Lower leg skin (tissue), 4 donors: ENCODE results near the gene NPAS3. TPM values are rescaled to one million over a fixed set of nuclear protein-coding genes. Genes with fewer than 3 reads are reported as not detected.

Experiments
- DNase-seq, 2 donors: peaks; one replicate each; pipeline ENCODE4 v3.0.0-alpha.2; 2019; ENCODE audit warnings: low spot score in 2 of 2
- H3K4me3 ChIP-seq: fragments of 200-600 bp; sonication (generic); 2 replicates; pipeline ENCODE4 v1.5.1; 2017; ENCODE audit warnings: mild to moderate bottlenecking, low read depth; ENCODE audit not compliant: poor library complexity, severe bottlenecking
- CTCF ChIP-seq, 3 donors: fragments of 450-650 bp; IDR thresholded peaks; one replicate each; pipeline ENCODE4 v1.5.1; 2016; ENCODE audit warnings: antibody characterized with exemption in 3 of 3, mild to moderate bottlenecking in 3 of 3, moderate library complexity in 2 of 3
- POLR2A ChIP-seq, 2 donors: fragments of 450-650 bp; IDR thresholded peaks; one replicate each; pipeline ENCODE4 v1.6.1; 2016 to 2017; ENCODE audit warnings: antibody characterized with exemption in 2 of 2, mild to moderate bottlenecking in 1 of 2, moderate library complexity in 1 of 2
- WGBS, 2 donors: methylation state at CpG; one replicate each; pipeline ENCODE4 v1.1.5; 2018; 5-methylcytosine and 5-hydroxymethylcytosine counted together
- intact Hi-C: fragments of 100-400 bp; cut with DNase I; formaldehyde crosslinking; loops from one replicate; pipeline ENCODE4 v1.15.0; 2023; ENCODE audit warnings: low total_unique reads
- total RNA-seq, 4 donors: library from RNA; depleted of rRNA; stranded (reverse); fragments of >200 nt; gene quantifications; one replicate each; pipeline ENCODE4 v1.1.0, GENCODE V29; 2016

The NPAS3 gene
- total RNA-seq, 4 donors from 2014 or later, result 0.25 to 0.29 TPM; not detected in 2

DNA sequence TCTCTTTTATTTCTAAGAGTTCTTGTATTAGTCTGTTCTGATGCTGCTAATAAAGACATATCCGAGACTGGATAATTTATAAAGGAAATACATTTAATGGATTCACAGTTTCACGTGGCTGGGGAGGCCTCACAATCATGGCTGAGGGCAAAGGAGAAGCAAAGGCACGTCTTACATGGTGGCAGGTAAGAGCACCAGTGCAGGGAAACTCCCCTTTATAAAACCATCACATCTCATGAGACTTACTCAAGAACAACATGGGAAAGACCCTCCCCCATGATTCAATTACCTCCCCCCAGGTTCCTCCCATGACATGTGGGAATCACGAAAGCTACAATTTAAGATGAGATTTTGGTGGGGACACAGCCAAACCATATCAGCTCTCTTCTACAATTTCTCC is 503.0 kb downstream of the NPAS3 start:
- intact Hi-C loops, result no loop called here
- DNase-seq, result no peak
- WGBS, 2 donors, result 92 to 93% methylated on average over 4 of the region's 4 CpGs

GRCh38 chr14:33444136-33444535 is 505.5 kb downstream of the NPAS3 start:
- no peak for DNase-seq
- H3K4me3 ChIP-seq, result no peak overlapping the region
- TF ChIP-seq CTCF (IDR thresholded peaks at IDR 0.05) (no peak), POLR2A (IDR thresholded peaks at IDR 0.05) (no peak)
- WGBS, 2 donors, result 45 to 52% methylated on average over 3 of the region's 3 CpGs
- intact Hi-C loops, result no loop called here

More for the DNA sequence above, 503.0 kb downstream of the NPAS3 start:
- no peak for TF ChIP-seq POLR2A (IDR thresholded peaks at IDR 0.05)
- no peak for TF ChIP-seq CTCF (IDR thresholded peaks at IDR 0.05)
- H3K4me3 ChIP-seq, result no peak overlapping the region

DNA sequence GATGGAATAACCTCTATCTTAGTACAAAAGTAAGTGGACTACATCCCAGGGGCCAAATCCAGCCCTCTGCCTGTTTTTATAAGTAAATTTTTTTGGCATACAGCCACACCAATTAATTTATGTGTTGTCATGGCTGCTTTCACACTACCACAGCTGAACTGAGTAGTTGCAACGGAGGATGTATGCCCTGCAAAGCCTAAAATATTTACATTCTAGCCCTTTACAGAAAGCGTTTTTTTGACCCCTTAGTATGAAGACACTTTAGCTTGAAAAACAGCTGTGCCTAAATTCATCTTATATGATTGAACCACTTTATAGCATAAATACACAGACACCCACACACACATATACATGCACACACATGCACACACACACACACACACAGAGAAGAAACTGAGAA is 510.6 kb downstream of the NPAS3 start:
- no peak for DNase-seq
- intact Hi-C loops, result no loop called here
- no peak overlapping the region for H3K4me3 ChIP-seq
- 67 to 68% methylated on average over 2 of the region's 2 CpGs for WGBS, 2 donors
- TF ChIP-seq CTCF (IDR thresholded peaks at IDR 0.05) (no peak), POLR2A (IDR thresholded peaks at IDR 0.05) (no peak)

DNA sequence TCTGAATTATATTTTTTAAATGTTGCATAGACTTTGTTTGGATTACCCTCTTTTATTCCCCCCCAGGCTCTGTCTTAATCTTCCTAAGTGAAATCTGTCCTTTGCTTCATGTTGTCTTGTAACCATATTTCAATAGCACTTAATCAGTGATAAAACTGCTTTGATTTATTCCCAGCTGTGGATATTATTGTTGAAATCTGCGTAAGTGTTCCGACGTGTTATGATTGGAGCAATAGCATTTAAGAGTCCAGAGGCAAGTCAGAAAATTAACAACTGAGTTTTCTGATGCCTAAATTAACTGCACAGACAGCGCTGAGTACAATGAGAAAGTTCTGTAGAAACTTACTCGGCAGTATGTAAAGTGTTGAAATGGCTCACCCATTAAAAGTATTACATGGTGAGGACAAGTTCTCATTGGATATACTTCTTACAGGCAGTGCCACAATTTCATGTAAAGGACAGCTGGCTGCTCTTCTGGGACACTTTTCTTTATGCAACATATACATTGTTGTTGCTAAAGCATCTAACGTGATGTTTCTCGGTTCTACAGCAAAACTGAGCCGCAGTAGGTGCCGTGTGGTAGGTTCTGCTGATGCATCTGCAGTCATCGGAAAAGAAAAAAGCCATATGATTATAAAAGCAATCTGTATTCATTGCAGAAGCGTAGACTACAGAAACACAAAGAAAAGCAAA is 511.2 kb downstream of the NPAS3 start:
- 78% methylated on average over 11 of the region's 11 CpGs for WGBS, 2 donors
- DNase-seq, result no peak
- no peak overlapping the region for H3K4me3 ChIP-seq
- no peak for TF ChIP-seq POLR2A (IDR thresholded peaks at IDR 0.05)
- TF ChIP-seq CTCF (IDR thresholded peaks at IDR 0.05), result no peak
- intact Hi-C loops, result no loop called here

DNA sequence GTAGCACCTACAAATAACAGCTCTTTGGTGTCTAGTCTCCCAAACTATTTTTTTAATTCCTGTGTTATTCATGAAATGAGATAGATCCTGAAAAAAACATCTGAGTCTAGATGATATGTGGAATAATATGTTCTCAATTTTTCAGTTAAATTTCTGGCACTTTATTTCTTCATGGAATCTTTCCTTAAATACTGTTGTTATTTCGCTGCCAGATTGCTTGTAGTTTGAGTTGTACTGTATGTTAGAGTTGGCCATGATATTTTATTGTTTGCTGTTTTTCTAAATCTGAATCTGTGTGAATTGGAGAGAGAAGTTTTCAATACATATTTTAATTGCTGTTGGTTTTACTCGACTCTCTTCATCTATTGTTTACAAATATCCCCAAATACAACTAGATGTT is 511.7 kb downstream of the NPAS3 start:
- WGBS, 2 donors, result 76 to 80% methylated on average over 2 of the region's 2 CpGs
- no peak overlapping the region for H3K4me3 ChIP-seq
- TF ChIP-seq POLR2A (IDR thresholded peaks at IDR 0.05), result no peak
- intact Hi-C loops, result no loop called here
- no peak for DNase-seq

GRCh38 chr14:33451211-33451610 is 512.5 kb downstream of the NPAS3 start:
- TF ChIP-seq CTCF (IDR thresholded peaks at IDR 0.05), result no peak
- no peak for TF ChIP-seq POLR2A (IDR thresholded peaks at IDR 0.05)
- WGBS, 2 donors, result 87 to 94% methylated on average over 3 of the region's 3 CpGs
- intact Hi-C loops, result no loop called here
- no peak for DNase-seq
- H3K4me3 ChIP-seq, result no peak overlapping the region
